ENCODE measurements around the gene SORCS3.

- TF ChIP-seq, protein P1, sequence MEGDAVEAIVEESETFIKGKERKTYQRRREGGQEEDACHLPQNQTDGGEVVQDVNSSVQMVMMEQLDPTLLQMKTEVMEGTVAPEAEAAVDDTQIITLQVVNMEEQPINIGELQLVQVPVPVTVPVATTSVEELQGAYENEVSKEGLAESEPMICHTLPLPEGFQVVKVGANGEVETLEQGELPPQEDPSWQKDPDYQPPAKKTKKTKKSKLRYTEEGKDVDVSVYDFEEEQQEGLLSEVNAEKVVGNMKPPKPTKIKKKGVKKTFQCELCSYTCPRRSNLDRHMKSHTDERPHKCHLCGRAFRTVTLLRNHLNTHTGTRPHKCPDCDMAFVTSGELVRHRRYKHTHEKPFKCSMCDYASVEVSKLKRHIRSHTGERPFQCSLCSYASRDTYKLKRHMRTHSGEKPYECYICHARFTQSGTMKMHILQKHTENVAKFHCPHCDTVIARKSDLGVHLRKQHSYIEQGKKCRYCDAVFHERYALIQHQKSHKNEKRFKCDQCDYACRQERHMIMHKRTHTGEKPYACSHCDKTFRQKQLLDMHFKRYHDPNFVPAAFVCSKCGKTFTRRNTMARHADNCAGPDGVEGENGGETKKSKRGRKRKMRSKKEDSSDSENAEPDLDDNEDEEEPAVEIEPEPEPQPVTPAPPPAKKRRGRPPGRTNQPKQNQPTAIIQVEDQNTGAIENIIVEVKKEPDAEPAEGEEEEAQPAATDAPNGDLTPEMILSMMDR (IDR thresholded peaks at IDR 0.05): no peak
- no peak for TF ChIP-seq POLR2A (IDR thresholded peaks at IDR 0.05)
Observed at GRCh38 chr10:104601166-104601565, 39.9 kb upstream of the SORCS3 start.

Measured in body of pancreas (tissue), 4 donors.